Coronary artery (tissue), 2 donors: ENCODE data around the gene PPP2R3B.

ENCODE experiments used
- DNase-seq: peaks from one replicate; pipeline ENCODE4 v3.0.0-alpha.2; 2017; ENCODE audit warnings: low spot score
- H3K27ac ChIP-seq, 2 donors: fragments of 200-600 bp; sonication (generic); one replicate each; pipeline ENCODE4 v1.5.1; 2016 to 2019
- H3K4me3 ChIP-seq: fragments of 200-600 bp; sonication (generic); 2 replicates; pipeline ENCODE4 v1.5.1; 2016; ENCODE audit warnings: mild to moderate bottlenecking, moderate library complexity
- TF ChIP-seq, protein P1 (sequence below): fragments of 200-600 bp; sonication (generic); IDR thresholded peaks from one replicate; pipeline ENCODE4 v1.5.1; 2019; ENCODE audit warnings: antibody characterized with exemption

Gene PPP2R3B

DNA sequence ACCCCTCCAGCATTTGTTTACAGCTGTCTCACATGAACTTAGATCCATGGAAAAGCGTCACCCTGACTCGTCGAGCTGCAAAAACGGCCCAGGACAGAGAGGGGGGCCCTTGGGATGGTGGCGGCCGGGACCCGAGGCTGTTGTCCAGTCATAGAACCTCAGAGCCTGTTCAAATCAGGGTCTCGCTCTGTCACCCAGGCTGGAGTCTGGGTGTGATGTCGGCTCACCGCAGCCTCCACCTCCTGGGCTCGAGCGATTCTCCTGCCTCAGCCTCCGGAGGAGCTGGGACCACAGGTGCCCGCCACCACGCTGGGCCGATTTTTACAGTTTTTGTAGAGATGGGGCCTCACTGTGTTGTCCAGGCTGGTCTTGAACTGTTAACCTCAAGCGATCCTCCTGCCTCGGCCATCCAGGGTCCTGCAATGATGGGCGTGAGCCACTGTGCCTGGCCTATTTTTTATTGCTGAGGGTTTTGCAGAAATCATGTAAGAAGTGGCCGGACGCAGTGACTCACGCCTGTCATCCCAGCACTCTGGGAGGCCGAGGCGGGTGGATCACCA lies 42.6 kb upstream of the PPP2R3B start:
- Histone ChIP-seq H3K4me3 (no peak overlapping the region), H3K27ac (no peak overlapping the region)
- TF ChIP-seq, protein P1, sequence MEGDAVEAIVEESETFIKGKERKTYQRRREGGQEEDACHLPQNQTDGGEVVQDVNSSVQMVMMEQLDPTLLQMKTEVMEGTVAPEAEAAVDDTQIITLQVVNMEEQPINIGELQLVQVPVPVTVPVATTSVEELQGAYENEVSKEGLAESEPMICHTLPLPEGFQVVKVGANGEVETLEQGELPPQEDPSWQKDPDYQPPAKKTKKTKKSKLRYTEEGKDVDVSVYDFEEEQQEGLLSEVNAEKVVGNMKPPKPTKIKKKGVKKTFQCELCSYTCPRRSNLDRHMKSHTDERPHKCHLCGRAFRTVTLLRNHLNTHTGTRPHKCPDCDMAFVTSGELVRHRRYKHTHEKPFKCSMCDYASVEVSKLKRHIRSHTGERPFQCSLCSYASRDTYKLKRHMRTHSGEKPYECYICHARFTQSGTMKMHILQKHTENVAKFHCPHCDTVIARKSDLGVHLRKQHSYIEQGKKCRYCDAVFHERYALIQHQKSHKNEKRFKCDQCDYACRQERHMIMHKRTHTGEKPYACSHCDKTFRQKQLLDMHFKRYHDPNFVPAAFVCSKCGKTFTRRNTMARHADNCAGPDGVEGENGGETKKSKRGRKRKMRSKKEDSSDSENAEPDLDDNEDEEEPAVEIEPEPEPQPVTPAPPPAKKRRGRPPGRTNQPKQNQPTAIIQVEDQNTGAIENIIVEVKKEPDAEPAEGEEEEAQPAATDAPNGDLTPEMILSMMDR = no peak
- no peak for DNase-seq

DNA sequence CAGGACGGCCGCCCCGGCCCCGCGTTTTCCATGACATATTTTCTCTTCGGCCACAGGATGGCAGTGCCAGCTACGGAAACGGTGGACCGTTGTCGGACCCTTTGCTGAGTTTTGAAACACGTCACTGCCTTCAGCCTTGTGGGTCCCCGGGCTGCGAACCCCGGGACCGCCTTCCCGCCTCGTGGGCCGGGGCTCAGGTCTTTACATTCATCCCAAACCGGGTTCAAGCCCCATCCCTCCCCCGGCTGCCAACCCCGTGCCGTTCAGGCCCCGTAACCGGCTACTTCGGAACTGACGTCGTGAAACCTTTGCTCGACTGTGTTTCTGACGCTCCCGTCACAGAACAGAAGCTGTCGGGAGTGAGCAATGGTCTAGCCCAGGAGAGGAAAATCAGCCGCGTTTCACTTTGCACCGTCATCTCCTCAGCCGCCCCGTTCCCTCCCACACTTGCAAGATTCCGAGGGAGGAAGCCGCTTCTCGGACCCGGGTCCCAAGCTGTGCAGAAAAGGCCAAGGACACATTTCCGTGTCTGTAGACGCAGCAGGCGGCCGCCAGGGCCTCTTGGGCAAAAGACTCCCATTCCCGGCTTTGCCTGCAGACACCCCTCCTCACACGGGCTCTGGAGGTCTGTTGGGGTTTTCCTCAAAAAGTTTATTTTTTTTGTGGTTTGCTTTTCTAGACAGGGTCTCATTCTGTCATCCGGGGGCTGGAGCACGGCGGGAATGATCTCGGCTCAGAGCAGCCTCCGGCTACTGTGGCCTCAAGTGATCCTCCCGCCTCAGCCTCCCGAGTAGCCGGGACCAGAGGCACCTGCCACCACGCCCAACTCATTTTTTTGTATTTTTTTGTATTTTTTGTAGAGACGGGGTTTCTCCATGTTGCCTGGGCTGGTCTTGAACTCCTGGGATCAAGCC lies 41.4 kb upstream of the PPP2R3B start:
- Histone ChIP-seq H3K27ac (no peak overlapping the region), H3K4me3 (peak overlapping the region; percentile 55)
- DNase-seq = no peak
- TF ChIP-seq, protein P1 = no peak

DNA sequence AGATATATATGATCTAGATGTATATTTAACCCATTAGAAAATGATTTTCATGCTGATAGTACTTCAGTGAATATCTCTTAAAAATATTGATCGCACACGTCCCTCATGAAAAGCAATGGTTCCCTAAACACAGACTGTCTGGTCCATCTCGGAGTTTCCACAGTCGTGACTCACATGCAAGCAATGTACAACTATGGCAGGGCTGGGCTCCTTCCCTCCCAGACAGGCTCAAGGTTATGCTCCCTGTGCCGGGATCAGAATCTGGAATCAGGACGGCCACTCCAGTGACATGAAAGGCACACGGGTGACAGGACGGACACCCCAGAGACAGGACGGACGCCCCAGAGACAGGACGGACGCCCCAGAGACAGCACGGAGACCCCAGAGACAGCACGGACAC lies 40.2 kb upstream of the PPP2R3B start:
- no peak overlapping the region for H3K27ac ChIP-seq
- no peak overlapping the region for H3K4me3 ChIP-seq
- TF ChIP-seq, protein P1 = no peak
- no peak for DNase-seq

DNA sequence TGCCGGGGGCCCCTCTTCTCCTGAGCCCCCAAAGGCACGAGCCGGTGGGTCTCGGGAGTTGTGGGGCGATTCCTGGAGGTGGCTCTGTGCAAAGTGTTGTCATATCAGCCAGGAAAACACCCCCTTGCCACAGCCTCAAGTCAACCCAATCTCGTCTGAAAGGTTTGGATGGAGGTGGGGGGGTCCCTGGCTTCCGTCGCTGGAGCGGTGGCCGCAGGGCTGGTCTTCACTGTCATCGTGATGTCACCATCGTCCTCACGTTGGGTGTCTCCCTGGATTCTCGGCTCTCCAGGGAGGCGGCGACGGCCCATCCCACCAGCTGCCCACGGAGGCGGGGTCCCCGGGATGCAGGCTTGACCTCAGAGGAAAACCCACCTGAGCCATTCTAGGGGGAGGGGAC lies 38.3 kb upstream of the PPP2R3B start:
- H3K27ac ChIP-seq = no peak overlapping the region
- TF ChIP-seq, protein P1 = no peak
- no peak overlapping the region for H3K4me3 ChIP-seq
- no peak for DNase-seq

DNA sequence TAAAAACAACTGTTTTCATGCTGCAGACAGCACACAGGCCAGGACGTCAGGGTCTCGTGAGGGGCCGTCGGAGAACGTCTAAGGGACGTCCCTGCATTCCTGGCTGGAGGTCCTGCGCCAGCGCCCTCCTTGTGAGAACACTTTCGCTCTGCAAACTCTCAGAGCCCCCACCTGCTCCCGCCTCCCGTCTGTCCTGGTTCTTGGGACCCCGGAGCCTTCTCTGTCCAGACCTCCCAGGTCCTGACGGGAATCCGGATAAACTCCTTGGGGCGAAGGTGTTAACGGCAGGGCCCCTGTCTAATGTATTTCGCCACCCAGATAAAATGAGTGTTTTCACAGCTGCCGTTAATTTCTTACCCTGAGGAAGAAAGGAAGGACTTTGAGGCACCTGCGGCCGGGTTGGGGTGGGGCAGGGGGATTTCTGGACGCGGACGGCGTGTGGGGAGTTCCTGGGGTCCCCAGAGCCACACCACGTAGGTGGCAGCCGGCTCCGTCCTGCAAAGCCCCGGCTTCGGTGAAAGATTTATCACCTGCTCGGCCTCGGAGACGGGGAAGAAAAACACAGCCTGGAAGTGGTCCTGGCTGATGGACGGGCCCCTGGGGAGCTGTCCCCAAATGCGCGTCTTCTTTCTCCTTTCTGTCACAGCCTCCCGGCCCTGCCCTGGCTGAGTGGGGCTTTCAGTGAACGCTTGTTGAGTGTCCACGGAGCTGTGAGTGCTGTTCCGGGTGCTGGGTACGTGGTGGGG lies 35.1 kb upstream of the PPP2R3B start:
- DNase-seq = no peak
- no peak overlapping the region for H3K4me3 ChIP-seq
- no peak overlapping the region for H3K27ac ChIP-seq
- TF ChIP-seq, protein P1 = no peak

DNA sequence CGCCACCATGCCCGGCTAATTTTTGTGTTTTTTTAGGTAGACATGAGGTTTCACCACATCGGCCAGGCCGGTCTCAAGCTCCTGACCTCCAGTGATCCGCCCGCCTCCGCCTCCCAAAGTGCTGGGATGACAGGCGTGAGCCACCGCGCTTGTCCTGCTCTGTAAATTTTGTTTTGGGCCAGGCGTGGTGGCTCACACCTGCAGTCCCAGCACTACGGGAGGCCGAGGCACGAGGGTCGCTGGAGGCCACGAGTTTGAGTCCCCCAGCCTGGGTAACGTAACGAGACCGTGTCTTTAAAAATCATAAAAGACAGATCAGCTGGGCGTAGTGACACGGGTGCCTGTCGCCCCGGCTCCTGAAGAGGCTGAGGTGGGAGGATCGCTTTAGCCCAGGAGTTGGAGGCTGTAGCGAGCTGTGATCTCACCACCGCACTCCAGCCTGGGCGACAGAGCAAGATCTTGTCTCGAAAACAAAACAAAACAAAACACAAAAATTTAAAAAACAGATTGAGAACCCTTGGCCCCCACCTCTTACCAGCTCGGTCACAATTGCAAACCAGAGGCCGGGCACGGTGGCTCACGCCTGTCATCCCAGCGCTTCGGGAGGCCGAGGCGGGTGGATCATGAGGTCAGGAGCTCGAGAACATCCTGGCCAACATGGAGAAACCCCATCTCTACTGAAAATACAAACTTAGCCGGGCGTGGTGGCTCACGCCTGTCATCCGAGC lies 34.0 kb upstream of the PPP2R3B start:
- no peak for DNase-seq
- TF ChIP-seq, protein P1 = no peak
- no peak overlapping the region for H3K4me3 ChIP-seq
- no peak overlapping the region for H3K27ac ChIP-seq
